MM.1S (cell line): ENCODE results near the gene MMAB.

Experiments
- DNase-seq: peaks from one replicate; pipeline ENCODE4 v3.0.0-alpha.2; 2015
- H2AFZ ChIP-seq: fragments of 300-600 bp; sonication (generic); 2 replicates; pipeline ENCODE4 v1.6.0; 2016; ENCODE audit warnings: antibody characterized with exemption, low read length
- H3F3A ChIP-seq: fragments of 300-600 bp; sonication (generic); 2 replicates; pipeline ENCODE4 v1.6.1; 2016; ENCODE audit warnings: mild to moderate bottlenecking, antibody characterized with exemption, low read length, moderate library complexity, mixed read lengths; ENCODE audit not compliant: insufficient read depth
- H3K27ac ChIP-seq: fragments of 300-600 bp; sonication (generic); 2 replicates; pipeline ENCODE4 v1.5.1; 2016; ENCODE audit warnings: mild to moderate bottlenecking, low read length
- H3K27me3 ChIP-seq: fragments of 300-600 bp; sonication (generic); replicated peaks from 2 replicates; pipeline ENCODE4 v1.6.0; 2016; ENCODE audit warnings: low read length; ENCODE audit not compliant: insufficient read depth
- H3K36me3 ChIP-seq: fragments of 300-600 bp; sonication (generic); replicated peaks from 2 replicates; pipeline ENCODE4 v1.6.1; 2016; ENCODE audit warnings: mild to moderate bottlenecking, low read length, mixed read lengths; ENCODE audit not compliant: insufficient read depth
- H3K4me1 ChIP-seq: fragments of 300-600 bp; sonication (generic); 2 replicates; pipeline ENCODE4 v1.6.1; 2016; ENCODE audit warnings: low read length, mixed read lengths
- H3K4me2 ChIP-seq: fragments of 300-600 bp; sonication (generic); 2 replicates; pipeline ENCODE4 v1.6.0; 2016; ENCODE audit warnings: low read depth, low read length
- H3K4me3 ChIP-seq: fragments of 300-600 bp; sonication (generic); 2 replicates; pipeline ENCODE4 v1.5.1; 2016; ENCODE audit warnings: low read length, mixed read lengths
- H3K79me2 ChIP-seq: fragments of 300-600 bp; sonication (generic); 2 replicates; pipeline ENCODE4 v1.6.1; 2016; ENCODE audit warnings: mixed run types, low read length, mixed read lengths
- H3K9ac ChIP-seq: fragments of 300-600 bp; sonication (generic); 2 replicates; pipeline ENCODE4 v1.6.1; 2016; ENCODE audit warnings: low read length, mixed read lengths
- H3K9me2 ChIP-seq: fragments of 300-600 bp; sonication (generic); replicated peaks from 2 replicates; pipeline ENCODE4 v1.6.1; 2016; ENCODE audit warnings: mild to moderate bottlenecking, low read length, mixed read lengths; ENCODE audit not compliant: insufficient read depth
- H3K9me3 ChIP-seq: fragments of 300-600 bp; sonication (generic); replicated peaks from 2 replicates; pipeline ENCODE4 v1.6.1; 2016; ENCODE audit warnings: mild to moderate bottlenecking, low read length, mixed read lengths; ENCODE audit not compliant: insufficient read depth
- H4K20me1 ChIP-seq: fragments of 300-600 bp; sonication (generic); 2 replicates; pipeline ENCODE4 v1.6.1; 2016; ENCODE audit warnings: mild to moderate bottlenecking, low read length, moderate library complexity, mixed read lengths; ENCODE audit not compliant: insufficient read depth
- CTCF ChIP-seq: fragments of 300-600 bp; sonication (generic); IDR thresholded peaks from 2 replicates; pipeline ENCODE4 v1.5.1; 2016; ENCODE audit warnings: antibody characterized with exemption, low read length, mixed read lengths
- EZH2 ChIP-seq: fragments of 300-600 bp; sonication (generic); optimal IDR thresholded peaks from 2 replicates; pipeline ENCODE3; 2017; ENCODE audit warnings: low read depth, mild to moderate bottlenecking, antibody characterized with exemption, low read length, mixed read lengths
- EZH2phosphoT487 ChIP-seq: fragments of 300-600 bp; sonication (generic); IDR thresholded peaks from 2 replicates; pipeline ENCODE4 v1.6.1; 2018; ENCODE audit warnings: antibody characterized with exemption, low read length

The MMAB gene

GRCh38 chr12:109513977-109514376 is 59.3 kb downstream of the MMAB start:
- Histone ChIP-seq H3K4me1 (no peaks in the 10 kb centered on the region), H4K20me1 (no peaks in the 10 kb centered on the region), H2AFZ (no peak overlapping the region), H3K9ac (no peak overlapping the region), H3K36me3 (no peaks in the 10 kb centered on the region), H3K27me3 (no peaks in the 10 kb centered on the region), H3K27ac (no peak overlapping the region), H3K4me3 (no peak overlapping the region), H3F3A (no peaks in the 10 kb centered on the region), H3K4me2 (no peak overlapping the region), H3K9me2 (no peaks in the 10 kb centered on the region), H3K9me3 (no peaks in the 10 kb centered on the region), H3K79me2 (no peaks in the 10 kb centered on the region)
- no peak for TF ChIP-seq EZH2phosphoT487
- no peak for TF ChIP-seq CTCF
- no peak for TF ChIP-seq EZH2
- no peak for DNase-seq

GRCh38 chr12:109513051-109513450 is 60.3 kb downstream of the MMAB start:
- DNase-seq, result no peak
- no peak for TF ChIP-seq EZH2phosphoT487
- TF ChIP-seq EZH2, result no peak
- no peak for TF ChIP-seq CTCF
- no peak overlapping the region for H3K27ac ChIP-seq
- no peaks in the 10 kb centered on the region for H3K9me2 ChIP-seq
- no peak overlapping the region for H2AFZ ChIP-seq
- H3K79me2 ChIP-seq, result no peaks in the 10 kb centered on the region
- H3K4me1 ChIP-seq, result no peaks in the 10 kb centered on the region
- no peak overlapping the region for H3K4me2 ChIP-seq
- H3K9ac ChIP-seq, result no peak overlapping the region
- H3K27me3 ChIP-seq, result no peaks in the 10 kb centered on the region
- no peaks in the 10 kb centered on the region for H3F3A ChIP-seq
- H4K20me1 ChIP-seq, result no peaks in the 10 kb centered on the region
- no peaks in the 10 kb centered on the region for H3K9me3 ChIP-seq
- no peak overlapping the region for H3K4me3 ChIP-seq
- H3K36me3 ChIP-seq, result no peaks in the 10 kb centered on the region

GRCh38 chr12:109512608-109513007 is 60.7 kb downstream of the MMAB start:
- Histone ChIP-seq H3K4me1 (no peaks in the 10 kb centered on the region), H3K9me2 (no peaks in the 10 kb centered on the region), H3K4me3 (no peak overlapping the region), H3K27ac (no peak overlapping the region), H3K9ac (no peak overlapping the region), H2AFZ (no peak overlapping the region), H3K27me3 (no peaks in the 10 kb centered on the region), H4K20me1 (no peaks in the 10 kb centered on the region), H3K79me2 (no peaks in the 10 kb centered on the region), H3K9me3 (no peaks in the 10 kb centered on the region), H3K4me2 (no peak overlapping the region), H3K36me3 (no peaks in the 10 kb centered on the region), H3F3A (no peaks in the 10 kb centered on the region)
- no peak for TF ChIP-seq EZH2phosphoT487
- TF ChIP-seq EZH2, result no peak
- no peak for DNase-seq

GRCh38 chr12:109510196-109510595 is 63.1 kb downstream of the MMAB start:
- Histone ChIP-seq H3K4me1 (no peaks in the 10 kb centered on the region), H3K4me3 (no peak overlapping the region), H3K79me2 (no peaks in the 10 kb centered on the region), H3K36me3 (no peaks in the 10 kb centered on the region), H2AFZ (no peak overlapping the region), H3K4me2 (no peak overlapping the region), H3F3A (no peaks in the 10 kb centered on the region), H3K9me3 (no peaks in the 10 kb centered on the region), H4K20me1 (no peaks in the 10 kb centered on the region), H3K27ac (no peak overlapping the region), H3K27me3 (no peaks in the 10 kb centered on the region), H3K9me2 (no peaks in the 10 kb centered on the region), H3K9ac (no peak overlapping the region)
- DNase-seq, result no peak
- TF ChIP-seq EZH2, result no peak
